Measurements from ENCODE around the gene GOLGA8R. TPM values are rescaled to one million over a fixed set of nuclear protein-coding genes. Genes with fewer than 3 reads are reported as not detected.
"Not testable (repeated sequence)": the region's sequence is repeated elsewhere in the genome, so short reads cannot be mapped to it uniquely, and the experiment has no call there.

Gene GOLGA8R
- polyA plus RNA-seq, 1 donor, result 6.8 TPM

DNA sequence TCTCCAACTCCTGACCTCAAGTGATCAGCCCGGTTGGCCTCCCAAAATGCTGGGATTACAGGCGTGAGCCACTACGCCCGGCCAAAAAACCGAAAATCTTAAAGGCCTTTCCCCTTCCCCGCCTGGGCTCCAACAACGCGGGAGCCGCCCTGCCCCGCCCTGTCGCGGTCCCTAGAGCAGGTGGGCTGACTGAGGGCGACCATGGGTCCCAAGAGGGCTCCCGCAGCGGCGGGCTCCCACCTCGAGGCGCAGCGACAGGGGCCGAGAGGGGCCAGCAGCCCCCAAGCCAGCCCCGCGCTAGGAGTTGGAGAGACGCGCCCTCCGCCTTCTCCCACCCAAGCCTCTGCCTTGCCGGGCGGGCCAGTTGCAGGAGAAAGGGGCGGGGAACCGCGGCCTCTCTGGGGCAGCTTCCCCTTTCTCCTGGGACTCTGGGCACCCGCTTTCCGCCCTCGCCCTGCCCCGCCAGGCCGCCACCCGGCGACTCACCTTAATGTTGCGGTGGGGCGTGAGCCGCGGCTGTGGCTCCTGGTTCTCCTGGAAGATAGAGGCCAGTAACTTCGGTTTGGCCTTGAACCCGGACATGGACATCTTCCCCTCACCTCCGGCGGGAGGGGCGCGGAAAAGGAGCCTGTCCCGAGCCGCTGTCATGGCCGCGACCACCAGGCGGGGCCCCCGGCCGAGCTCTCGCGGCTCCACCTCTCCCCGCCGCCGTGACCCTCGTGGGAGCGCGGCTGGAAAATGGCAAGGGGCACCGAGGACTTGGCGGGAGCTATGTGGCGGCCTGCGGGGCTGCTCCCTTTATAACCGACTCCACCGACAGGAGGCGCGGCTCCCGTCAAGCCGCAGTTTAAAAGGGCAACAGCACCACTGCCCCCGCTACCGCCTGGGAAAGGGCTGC lies 21.0 kb downstream of the GOLGA8R start, which contains the start of gene CHRFAM7A:
CHRFAM7A (minus strand) TSS at position 775 of the 898 bp plus-strand sequence. CDS start 10,189 bp downstream, outside the sequence.
- DNase-seq; H3K27ac ChIP-seq (ENCODE audit: low read length); H3K36me3 ChIP-seq (ENCODE audit: control insufficient read depth, insufficient read depth, low read length); H3K4me3 ChIP-seq (ENCODE audit: low read length); H3K9me3 ChIP-seq (ENCODE audit: control insufficient read depth, low read depth, low read length); H3K27me3 ChIP-seq (ENCODE audit: control insufficient read depth, insufficient read depth, low read length); H3K4me1 ChIP-seq (ENCODE audit: control insufficient read depth, insufficient read depth, low read length): not testable (repeated sequence)
- WGBS (ENCODE audit: insufficient coverage, low lambda C conversion rate), result no CpG with 5 or more reads among the region's 74 CpGs

DNA sequence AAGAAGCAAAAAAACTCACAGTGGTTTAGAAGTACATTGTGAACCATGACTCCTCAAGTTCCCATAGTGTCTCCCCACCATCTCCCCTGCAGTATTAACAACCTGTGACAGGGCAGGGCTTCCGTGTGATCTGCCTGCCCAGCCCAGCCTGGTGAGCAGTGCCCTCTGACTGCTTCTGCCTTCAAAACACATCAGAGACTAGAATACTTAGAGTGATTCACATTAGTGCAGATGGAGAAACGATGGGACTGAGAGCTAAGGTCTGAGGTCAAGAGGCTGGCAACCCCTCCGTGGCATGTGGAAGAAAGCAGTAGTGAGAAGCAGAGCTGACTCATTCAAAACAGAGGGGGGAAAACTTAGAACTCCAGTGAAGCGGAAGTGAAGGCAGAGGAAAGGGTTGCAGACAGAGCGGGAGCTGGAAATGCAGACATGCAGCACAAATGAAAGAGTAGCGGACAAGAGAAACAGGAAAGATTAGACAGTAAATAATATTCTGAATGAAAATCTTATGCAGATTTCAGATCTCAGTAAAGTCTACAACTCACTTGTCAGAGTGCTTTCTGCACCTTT lies 27.7 kb downstream of the GOLGA8R start:
- not testable (repeated sequence) for H3K27me3 ChIP-seq (ENCODE audit: control insufficient read depth, insufficient read depth, low read length); H3K4me3 ChIP-seq (ENCODE audit: low read length); DNase-seq; H3K9me3 ChIP-seq (ENCODE audit: control insufficient read depth, low read depth, low read length); H3K27ac ChIP-seq (ENCODE audit: low read length); H3K36me3 ChIP-seq (ENCODE audit: control insufficient read depth, insufficient read depth, low read length); H3K4me1 ChIP-seq (ENCODE audit: control insufficient read depth, insufficient read depth, low read length)
- WGBS (ENCODE audit: insufficient coverage, low lambda C conversion rate), result no CpG with 5 or more reads among the region's 6 CpGs

DNA sequence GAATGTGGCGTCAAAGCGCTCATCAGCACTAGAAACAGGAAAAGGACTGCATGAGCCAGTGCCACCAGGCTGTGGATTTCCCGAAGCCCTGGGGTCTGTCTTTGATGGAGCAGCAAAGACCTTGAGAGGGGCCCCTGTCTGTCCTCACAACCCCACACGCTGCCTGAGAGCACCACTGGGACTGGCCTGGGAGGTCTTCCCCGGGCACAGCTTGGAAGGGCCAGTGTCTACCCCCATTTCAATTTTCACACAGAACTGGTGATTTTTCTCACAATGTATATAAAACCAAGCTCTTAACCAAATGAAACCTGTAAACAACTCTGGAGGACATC lies 37.0 kb downstream of the GOLGA8R start:
- not testable (repeated sequence) for H3K4me1 ChIP-seq (ENCODE audit: control insufficient read depth, insufficient read depth, low read length); H3K4me3 ChIP-seq (ENCODE audit: low read length); DNase-seq; H3K27ac ChIP-seq (ENCODE audit: low read length); H3K36me3 ChIP-seq (ENCODE audit: control insufficient read depth, insufficient read depth, low read length); H3K27me3 ChIP-seq (ENCODE audit: control insufficient read depth, insufficient read depth, low read length); H3K9me3 ChIP-seq (ENCODE audit: control insufficient read depth, low read depth, low read length)
- no CpG with 5 or more reads among the region's 5 CpGs for WGBS (ENCODE audit: insufficient coverage, low lambda C conversion rate)

DNA sequence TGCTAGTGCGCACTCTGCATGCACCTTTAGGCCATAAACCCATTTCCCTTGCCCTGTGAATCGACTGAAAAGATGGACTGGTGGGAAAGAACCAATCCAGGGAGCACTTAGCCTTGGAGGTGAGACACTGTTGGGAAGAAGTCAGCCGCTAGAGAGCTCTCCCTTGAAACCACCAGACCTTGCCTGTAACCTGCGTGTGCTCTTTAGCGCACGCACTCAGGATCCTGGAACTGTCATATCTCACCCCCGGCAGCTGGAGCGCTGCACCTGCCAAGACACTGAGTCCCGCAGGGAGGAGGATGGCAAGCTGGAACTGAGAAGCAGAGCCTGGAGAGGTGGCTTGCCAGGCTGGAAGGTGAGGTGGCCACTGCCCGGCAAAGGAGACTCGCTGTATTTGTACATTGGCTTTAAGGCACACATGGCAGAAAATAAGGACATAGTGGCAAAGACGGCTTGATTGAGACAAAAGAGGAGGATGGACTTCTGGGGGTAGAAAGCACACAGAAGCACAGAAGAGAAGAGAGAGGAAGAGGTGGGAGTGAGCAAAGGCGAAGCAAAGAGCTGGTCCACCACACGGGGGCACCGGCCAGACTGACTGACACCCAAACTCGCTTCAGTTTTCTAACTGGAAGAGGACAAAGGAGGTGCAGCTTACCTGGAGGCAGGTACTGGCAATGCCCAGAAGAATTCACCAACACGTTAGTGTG lies 37.5 kb downstream of the GOLGA8R start:
- DNase-seq; H3K27ac ChIP-seq (ENCODE audit: low read length); H3K27me3 ChIP-seq (ENCODE audit: control insufficient read depth, insufficient read depth, low read length); H3K4me1 ChIP-seq (ENCODE audit: control insufficient read depth, insufficient read depth, low read length); H3K4me3 ChIP-seq (ENCODE audit: low read length); H3K36me3 ChIP-seq (ENCODE audit: control insufficient read depth, insufficient read depth, low read length); H3K9me3 ChIP-seq (ENCODE audit: control insufficient read depth, low read depth, low read length): not testable (repeated sequence)
- no CpG with 5 or more reads among the region's 17 CpGs for WGBS (ENCODE audit: insufficient coverage, low lambda C conversion rate)

DNA sequence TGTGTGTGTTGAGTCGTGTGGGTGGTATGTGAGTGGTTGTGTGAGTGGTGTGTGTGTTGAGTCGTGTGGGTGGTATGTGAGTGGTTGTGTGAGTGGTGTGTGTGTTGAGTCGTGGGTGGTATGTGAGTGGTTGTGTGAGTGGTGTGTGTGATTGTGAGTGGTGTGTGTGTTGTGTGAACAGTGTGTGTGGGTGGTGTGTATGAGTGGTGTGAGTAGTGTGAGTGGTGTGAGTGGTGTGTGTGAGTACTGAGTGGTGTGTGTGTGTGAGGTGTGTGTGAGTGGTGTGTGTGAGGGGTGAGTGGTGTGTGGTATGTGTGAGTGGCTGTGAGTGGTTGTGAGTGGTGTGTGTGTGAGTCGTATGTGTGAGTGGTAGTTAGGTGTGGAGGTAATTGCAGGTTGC lies 38.2 kb downstream of the GOLGA8R start:
- peak in 1 of 2 donors; percentile 1 for DNase-seq
- H3K9me3 ChIP-seq (ENCODE audit: control insufficient read depth, low read depth, low read length); H3K27me3 ChIP-seq (ENCODE audit: control insufficient read depth, insufficient read depth, low read length); H3K4me1 ChIP-seq (ENCODE audit: control insufficient read depth, insufficient read depth, low read length); H3K27ac ChIP-seq (ENCODE audit: low read length); H3K4me3 ChIP-seq (ENCODE audit: low read length); H3K36me3 ChIP-seq (ENCODE audit: control insufficient read depth, insufficient read depth, low read length): not testable (repeated sequence)
- no CpG with 5 or more reads among the region's 4 CpGs for WGBS (ENCODE audit: insufficient coverage, low lambda C conversion rate)

DNA sequence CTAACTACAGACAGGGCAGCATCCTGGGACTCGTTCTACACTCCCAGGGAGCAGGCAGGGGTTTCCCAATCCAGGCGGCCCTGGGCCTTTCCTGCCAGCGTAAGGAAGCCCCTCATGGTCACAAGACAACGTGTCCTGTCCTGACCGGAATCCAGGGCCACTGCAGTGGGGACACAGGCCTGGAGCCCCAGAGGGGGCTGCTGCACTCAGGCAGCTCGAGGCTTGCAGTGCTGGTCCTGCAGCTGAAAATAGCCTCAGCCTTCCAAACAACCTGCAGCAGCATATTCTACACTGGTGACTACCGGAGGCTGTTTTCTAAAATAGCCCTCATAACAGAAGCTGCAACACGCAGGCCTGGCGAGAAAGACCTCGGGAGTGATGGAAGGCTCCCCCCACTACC lies 39.2 kb downstream of the GOLGA8R start:
- DNase-seq; H3K4me1 ChIP-seq (ENCODE audit: control insufficient read depth, insufficient read depth, low read length); H3K9me3 ChIP-seq (ENCODE audit: control insufficient read depth, low read depth, low read length); H3K27me3 ChIP-seq (ENCODE audit: control insufficient read depth, insufficient read depth, low read length); H3K36me3 ChIP-seq (ENCODE audit: control insufficient read depth, insufficient read depth, low read length); H3K27ac ChIP-seq (ENCODE audit: low read length); H3K4me3 ChIP-seq (ENCODE audit: low read length): not testable (repeated sequence)
- WGBS (ENCODE audit: insufficient coverage, low lambda C conversion rate), result no CpG with 5 or more reads among the region's 10 CpGs

DNA sequence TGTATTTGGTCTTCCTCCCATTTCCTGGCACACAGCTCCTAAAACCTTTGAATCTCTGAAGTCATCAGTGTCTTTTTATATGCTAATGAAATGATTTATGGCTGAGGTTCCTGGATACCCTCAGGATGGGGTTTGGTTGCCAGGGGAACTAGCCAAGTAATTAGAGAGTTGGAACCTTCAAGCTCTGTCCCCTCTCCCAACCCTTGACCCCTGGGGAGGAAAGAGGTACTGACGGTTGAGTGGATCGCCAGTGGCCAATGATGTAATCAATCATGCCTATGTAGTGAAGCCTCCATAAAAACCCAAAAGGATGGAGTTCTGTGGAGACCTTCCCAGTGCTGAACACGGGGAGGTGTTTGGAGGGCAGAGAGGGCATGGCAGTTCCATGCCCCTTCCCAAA lies 45.8 kb downstream of the GOLGA8R start:
- H3K9me3 ChIP-seq (ENCODE audit: control insufficient read depth, low read depth, low read length); H3K4me3 ChIP-seq (ENCODE audit: low read length); H3K27me3 ChIP-seq (ENCODE audit: control insufficient read depth, insufficient read depth, low read length); DNase-seq; H3K27ac ChIP-seq (ENCODE audit: low read length); H3K4me1 ChIP-seq (ENCODE audit: control insufficient read depth, insufficient read depth, low read length); H3K36me3 ChIP-seq (ENCODE audit: control insufficient read depth, insufficient read depth, low read length): not testable (repeated sequence)
- no CpG with 5 or more reads among the region's 3 CpGs for WGBS (ENCODE audit: insufficient coverage, low lambda C conversion rate)

DNA sequence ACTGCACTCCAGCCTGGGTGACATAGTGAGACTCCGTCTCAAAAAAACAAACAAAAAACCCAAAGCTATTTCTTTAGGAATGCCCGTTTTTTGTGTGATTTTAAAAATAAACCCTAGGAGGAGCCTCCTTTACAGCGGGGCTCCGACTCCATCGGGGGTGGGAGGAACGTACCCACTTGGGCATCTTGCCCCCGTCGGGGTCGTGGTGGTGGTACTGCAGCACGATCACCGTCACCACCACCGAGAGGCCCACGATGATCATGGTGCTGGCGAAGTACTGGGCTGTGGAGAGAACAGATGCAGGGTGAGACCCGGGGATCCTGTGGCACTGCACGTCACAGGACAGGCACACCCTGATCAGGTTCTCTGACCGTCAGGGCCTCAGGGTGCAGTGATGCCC lies 46.8 kb downstream of the GOLGA8R start:
- WGBS (ENCODE audit: insufficient coverage, low lambda C conversion rate), result no CpG with 5 or more reads among the region's 17 CpGs
- H3K27ac ChIP-seq (ENCODE audit: low read length); H3K27me3 ChIP-seq (ENCODE audit: control insufficient read depth, insufficient read depth, low read length); H3K4me1 ChIP-seq (ENCODE audit: control insufficient read depth, insufficient read depth, low read length); H3K9me3 ChIP-seq (ENCODE audit: control insufficient read depth, low read depth, low read length); H3K4me3 ChIP-seq (ENCODE audit: low read length); H3K36me3 ChIP-seq (ENCODE audit: control insufficient read depth, insufficient read depth, low read length); DNase-seq: not testable (repeated sequence)

DNA sequence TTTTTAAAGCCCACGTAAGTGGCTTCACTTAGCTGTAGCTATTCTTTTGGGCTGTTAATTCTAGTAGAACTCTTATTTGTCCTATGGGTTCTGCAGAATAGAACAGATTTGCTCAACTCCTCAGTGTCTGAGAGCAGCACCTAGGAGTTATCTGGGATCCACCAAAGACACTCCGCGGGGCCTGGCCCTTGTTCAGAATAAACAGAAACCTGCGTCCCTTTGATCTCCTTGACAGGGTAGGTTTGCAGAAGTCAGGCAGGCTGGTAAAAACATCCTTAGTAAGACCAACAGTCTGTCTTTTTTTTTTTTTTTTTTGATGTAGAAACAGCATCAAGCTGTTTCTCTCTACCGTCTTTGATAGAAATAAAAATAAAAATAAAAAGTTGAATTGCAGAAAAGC lies 52.7 kb downstream of the GOLGA8R start:
- no CpG with 5 or more reads among the region's 5 CpGs for WGBS (ENCODE audit: insufficient coverage, low lambda C conversion rate)
- H3K9me3 ChIP-seq (ENCODE audit: control insufficient read depth, low read depth, low read length); H3K4me3 ChIP-seq (ENCODE audit: low read length); H3K27ac ChIP-seq (ENCODE audit: low read length); H3K36me3 ChIP-seq (ENCODE audit: control insufficient read depth, insufficient read depth, low read length); H3K27me3 ChIP-seq (ENCODE audit: control insufficient read depth, insufficient read depth, low read length); H3K4me1 ChIP-seq (ENCODE audit: control insufficient read depth, insufficient read depth, low read length); DNase-seq: not testable (repeated sequence)

DNA sequence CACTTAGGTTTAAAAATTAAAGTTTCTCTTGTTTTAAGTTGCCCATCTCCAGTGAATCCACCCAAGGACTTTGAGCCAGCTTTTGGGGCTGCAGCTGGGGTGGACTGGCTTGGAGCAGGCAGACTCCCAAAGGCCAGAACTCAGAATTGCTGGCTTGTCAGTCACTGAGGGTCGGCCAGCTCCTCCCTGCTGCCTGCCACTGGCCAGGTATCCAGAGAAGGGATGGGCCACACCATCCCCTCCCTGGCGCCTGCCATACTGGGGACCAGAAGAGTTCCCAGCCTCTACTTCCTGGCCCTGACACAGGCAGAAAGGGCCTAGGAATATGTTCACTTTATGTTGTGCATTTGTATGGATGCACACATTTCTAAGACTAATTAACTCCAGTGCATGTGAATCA lies 53.1 kb downstream of the GOLGA8R start:
- WGBS (ENCODE audit: insufficient coverage, low lambda C conversion rate), result no CpG with 5 or more reads among the region's 2 CpGs
- H3K27me3 ChIP-seq (ENCODE audit: control insufficient read depth, insufficient read depth, low read length); H3K27ac ChIP-seq (ENCODE audit: low read length); H3K4me1 ChIP-seq (ENCODE audit: control insufficient read depth, insufficient read depth, low read length); H3K36me3 ChIP-seq (ENCODE audit: control insufficient read depth, insufficient read depth, low read length); DNase-seq; H3K9me3 ChIP-seq (ENCODE audit: control insufficient read depth, low read depth, low read length); H3K4me3 ChIP-seq (ENCODE audit: low read length): not testable (repeated sequence)
